Dermis blood vessel endothelial cell (primary cell): Measurements from ENCODE around the gene ANTKMT. TPM values are rescaled to one million over a fixed set of nuclear protein-coding genes. Genes with fewer than 3 reads are reported as not detected.
"Not testable (repeated sequence)": the region's sequence is repeated elsewhere in the genome, so short reads cannot be mapped to it uniquely, and the experiment has no call there.

Experiments used
- DNase-seq: peaks from one replicate; pipeline ENCODE4 v3.0.0; 2010
- total RNA-seq: library from RNA; depleted of rRNA; stranded (reverse); fragments of >200 nt; gene quantifications from 2 replicates; pipeline ENCODE4 v1.2.3, GENCODE V29; 2014

Gene ANTKMT
- total RNA-seq, 1 donor from 2014 or later = 47.5 TPM

DNA sequence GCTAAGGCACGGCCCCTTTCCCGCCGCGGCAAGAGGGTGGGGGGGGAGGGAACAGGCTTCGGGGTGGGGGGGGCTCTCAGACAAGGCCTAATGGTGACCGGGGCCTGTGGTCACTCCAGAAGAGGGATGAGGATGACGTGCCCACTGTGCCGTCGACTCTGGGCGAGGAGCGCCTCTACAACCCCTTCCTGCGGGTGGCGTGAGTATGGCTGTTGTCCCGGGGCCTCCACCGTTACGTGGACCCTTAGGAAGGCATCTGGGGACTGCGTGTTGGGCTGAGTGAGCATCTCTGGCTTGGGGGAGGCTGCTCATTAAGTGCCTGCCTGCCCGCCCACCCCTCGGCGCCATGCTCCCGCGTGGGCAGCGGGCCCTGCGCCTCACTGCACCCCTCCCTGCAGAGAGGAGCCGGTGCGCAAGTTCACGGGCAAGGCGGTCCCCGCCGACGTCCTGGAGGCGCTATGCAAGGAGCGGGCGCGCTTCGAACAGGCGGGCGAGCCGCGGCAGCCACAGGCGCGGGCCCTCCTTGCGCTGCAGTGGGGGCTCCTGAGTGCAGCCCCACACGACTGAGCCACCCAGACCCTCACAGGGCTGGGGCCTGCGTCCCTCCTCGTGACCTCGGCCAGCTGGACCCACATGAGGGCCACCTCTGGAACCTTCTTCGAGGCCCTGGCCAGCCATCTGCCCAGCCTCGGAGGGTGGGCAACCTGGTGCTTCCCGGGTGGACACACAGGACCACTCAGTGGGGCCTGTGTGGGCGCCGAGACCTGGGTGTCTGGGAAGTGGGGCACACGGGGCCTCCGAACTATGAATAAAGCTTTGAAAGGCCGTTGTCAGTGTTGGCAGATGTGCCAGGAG is 8.2 kb downstream of the ANTKMT start:
- DNase-seq = no peak

DNA sequence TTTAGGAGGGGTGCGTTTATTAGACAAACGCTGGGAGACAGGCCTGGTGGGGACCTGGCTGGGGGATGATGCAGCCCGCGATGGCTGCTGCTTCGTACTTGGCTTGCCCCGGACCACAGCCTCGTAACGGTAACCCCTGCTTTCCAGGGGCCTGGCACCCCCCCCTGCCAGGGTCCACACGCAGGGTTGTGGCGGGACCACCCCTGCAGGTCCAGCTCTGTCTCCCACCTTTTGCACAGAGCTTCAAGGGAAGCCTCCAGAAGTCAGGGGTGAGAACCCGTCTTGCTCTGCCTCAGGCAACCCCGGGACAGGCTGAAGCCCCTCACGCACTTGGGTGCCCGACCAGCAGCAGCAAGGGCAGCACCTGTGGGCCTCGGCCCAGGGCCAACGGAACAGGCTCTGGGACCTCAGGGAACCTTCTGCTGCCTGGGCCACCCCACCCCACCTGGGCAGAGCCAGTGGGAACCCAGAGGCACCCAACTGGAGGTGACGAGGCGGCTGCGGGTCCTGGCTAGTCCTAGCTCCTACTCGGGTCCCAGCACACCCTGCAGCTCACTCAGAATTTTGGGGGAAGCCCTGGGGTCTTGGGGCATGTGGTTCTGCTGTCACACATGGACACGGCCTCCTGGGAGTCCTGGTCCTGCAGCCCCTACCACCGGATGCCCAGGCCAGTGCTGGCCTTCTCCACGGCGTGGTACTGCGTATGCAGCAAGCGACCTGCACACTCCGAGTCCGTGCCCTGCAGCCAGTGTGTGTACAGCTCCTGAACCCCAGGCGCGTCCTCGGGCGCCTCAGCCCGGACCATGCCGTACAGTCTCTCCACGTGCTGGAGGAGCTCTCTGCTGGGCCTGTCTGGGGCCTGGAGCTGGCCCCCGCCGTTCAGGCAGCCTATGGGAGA is 9.1 kb downstream of the ANTKMT start:
- DNase-seq = no peak

DNA sequence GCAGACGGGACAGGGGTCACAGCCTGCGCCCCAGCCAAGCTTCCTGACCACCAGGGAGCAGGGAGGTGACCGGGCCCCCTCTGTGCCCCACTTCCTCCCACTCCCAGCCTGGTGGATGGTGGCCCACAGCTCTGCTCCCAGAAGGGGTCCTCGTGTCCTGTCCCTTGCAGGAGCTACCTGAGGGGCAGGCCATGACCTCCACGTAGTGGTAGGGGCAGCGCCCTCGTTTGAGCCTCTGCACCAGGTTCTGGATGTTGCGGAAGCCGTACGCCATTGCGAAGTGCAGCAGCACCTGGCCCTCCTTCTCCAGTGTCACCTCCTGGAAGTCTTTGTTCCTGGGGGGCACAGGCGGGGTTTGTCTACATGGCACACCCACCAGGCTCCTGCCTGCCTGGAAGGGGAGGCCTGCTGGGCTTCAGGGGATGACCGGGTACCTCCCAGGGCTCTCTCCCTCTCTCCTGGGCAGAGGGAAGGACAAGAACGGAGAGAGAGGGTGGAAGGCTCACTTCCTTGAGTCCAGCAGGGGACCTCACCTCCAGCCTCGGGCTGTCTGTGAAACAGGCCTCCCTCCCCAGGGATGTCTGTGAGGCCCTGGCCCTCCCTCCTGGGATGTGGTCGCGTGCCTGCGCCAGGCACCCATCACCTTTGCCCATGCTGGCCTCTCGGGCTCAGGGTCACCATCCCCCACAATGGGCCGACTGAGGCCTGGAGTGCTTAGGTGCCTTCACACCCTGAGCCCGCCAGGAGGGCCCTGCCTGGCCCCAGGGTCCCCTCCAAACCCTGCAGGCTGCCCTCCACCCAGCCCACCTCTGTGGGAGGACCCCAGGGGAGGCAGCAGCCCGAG is 9.9 kb downstream of the ANTKMT start:
- no peak for DNase-seq

DNA sequence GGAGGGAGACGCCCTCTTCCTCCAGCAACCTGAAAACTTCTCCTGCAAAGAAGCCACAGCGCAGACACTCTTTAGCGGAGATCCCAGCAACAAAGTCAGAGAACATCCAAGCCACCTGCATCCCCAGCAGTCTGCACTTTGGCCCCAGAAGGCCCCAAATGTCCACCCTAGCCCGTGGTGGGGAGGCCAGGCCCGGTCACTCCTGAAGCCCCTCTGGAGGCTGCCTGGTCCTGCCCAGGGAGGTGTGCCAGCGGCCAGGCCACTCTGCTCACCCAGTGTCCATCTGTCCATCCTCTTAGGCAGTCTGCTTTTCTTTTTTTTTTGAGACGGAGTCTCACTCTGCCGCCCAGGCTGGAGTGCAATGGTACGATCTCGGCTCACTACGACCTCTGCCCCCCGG is 11.4 kb downstream of the ANTKMT start:
- no peak for DNase-seq

DNA sequence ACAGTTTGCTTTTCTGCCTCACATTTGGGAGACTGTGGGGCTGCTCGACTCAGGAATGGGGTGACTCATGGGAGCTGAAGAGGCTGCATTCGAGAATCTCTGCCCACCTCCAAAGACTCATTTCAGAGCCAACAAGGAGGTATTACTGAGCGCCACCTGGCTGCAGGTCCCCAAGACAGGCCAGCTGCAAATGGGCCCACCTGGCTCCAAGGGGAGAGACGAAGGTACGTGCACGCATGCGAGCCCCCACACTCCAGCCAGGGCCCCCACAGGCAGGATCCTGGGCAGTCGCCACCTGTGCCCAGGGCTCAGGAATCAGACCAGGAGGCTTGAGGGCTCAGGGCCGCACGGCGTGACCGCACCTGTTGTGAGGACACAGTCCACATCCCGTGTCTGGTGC is 12.0 kb downstream of the ANTKMT start:
- no peak for DNase-seq

DNA sequence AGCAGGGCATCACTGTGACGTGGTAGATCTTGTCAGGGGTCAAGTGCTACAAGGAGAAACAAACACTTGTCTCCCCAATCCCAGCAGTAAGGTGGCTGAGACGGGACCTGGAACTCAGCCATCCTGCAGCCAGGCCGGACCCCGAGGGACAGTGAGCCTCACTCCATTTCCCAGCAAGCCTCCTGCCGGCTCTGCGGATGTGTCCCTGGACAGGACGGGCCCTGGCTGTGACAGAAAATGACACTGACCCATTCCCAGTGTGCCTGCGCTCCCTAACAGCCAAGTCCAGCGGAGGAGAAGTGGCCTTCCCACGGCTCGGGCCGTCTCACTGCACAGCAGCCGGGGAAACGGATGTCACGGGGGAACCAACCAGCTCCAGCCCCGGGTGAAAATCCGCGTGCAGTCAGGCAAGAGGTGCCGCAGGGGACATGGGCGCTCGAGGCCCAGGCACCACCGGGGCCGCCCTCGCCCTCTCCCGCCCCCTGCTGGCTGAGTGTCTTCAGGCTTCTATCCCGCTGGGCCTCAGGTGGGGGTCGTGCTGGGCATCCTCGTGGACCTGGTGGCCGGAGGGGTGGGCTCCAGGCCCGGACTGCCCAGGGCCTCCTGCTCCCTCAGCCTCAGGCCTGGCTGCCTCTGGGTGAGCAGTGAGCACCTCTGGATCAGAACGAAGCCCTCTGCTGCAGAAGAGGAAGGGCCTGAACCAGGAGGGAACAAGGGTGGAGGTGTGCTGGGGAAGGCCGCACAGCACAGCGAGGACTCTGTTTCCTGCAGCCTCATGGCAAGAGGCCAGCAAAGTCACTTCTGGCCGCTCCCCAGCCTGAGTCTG is 12.6 kb downstream of the ANTKMT start:
- DNase-seq = no peak

DNA sequence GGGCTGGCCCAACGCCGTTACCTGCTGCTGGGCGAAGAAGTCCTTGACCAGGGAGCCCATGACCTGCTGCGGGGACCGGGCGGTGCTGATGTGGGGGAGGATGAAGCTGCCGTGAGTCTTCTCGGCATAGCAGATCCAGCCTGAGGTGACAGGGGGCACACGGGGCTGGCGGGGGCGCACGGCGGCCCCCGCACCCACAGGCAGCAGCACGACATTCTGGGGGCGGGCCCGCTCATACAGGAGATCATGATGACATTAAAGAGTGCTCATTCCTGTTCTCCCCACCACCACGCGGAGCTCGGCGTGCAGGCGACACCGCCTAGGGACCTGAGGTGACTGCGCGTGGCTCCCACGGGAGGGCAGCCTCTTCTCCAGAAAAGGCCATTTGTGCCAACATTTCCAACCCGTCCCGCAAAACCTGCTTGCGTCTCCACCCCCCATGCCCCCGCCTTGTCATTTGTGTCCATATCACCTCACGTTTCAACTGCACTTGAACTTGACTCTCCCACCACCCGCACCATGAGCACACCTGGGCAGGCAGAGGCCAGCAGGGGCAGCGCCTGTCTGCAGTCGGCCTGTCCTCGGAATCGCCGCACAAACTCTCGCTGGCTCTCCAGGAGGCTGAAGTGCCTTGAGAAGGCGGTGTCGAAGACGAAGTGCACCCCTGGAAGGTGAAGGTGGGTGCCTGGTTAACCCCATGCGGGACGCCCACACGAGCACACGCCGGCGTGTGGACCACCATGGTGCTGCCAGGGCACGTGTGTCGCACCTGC is 13.4 kb downstream of the ANTKMT start:
- DNase-seq = no peak

DNA sequence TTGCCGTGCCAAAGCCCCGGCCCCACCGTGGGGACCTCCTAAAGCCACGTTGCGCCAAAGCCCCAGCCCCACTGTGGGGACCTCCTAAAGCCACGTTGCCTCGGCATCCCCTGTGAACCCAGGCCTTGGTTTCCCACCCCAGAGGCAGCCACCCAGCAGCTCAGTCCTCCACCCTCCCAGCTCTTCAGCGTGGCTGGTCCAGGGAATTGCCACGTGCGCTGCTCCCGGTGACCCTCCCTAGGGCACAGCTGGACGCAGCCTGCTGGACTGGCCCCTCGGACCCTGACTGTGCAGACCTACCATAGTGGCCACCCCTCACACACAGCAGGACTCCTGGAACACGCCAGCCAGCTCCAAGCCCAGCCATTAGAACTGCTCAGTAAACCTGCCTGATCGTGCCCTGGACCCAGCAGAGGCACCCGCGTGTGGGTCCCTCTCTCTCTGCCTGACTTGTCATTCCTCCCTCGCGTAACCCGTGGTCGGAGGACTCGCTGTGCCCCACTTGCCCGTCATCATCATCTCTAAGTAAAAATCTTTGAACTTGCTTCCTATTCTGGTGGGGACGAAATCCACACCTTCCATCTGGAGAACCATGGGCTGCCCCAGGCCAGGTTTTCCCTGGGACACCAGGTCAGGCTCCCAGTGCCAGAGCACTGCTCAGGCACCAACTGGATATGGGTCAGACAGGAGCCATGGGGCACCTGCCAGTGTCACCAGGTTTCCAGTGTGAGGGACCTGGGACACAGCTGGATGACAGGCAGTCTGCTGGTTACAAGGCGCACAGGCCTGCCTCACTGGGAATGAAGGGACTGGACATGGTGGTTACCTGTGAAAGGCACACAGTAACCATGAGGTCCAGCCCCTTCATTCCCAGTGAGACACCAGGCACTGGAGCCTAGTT is 14.3 kb downstream of the ANTKMT start:
- DNase-seq = no peak

DNA sequence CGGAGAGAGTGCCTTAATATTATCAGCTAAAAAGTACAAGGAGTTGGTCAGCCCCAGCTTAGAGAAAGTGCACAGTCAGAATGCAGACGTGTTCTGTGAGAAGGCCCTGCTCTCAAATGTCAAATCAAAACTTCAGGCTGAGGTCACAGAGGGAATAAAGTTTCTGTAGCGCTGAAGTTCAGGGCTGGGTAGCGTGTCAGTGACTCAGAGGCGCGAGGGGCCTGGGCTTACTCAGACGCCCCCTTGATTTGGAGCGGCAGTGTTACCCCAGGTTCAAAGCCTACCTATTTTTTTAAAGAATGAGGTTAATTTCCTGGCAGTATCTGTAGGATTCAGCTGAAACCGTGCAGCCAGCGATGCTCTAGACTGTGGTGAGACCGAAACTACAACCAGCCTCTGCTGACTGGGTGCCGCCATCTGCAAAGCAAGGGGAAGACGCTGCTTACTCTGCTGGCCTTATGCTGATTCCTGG is 15.1 kb downstream of the ANTKMT start:
- DNase-seq = no peak

DNA sequence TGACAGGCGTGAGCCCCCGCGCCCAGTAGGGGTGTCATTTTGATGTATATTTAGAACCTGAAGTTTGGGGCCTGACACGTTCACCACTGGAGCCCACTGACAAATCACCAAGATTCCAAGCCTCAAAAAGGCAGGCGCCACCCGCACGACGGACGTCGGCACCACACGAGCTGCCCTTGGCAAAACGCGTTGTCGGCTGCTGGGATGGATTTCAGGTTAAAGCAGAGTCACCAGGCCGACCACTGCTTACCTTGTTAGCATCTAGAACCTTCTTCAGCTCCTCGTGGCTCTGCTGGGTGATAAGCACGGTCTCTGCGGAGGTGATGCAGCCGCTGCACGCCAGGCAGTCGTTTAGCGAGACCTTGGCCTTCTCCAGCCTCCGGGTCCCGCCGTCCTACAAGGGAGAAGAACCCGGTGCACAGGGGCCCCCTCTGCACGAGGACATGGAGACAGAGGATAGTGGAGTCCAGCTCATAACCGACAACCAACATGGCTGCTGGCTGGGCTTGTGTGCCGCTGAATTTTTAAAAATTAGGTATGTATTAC is 16.1 kb downstream of the ANTKMT start:
- DNase-seq = no peak

DNA sequence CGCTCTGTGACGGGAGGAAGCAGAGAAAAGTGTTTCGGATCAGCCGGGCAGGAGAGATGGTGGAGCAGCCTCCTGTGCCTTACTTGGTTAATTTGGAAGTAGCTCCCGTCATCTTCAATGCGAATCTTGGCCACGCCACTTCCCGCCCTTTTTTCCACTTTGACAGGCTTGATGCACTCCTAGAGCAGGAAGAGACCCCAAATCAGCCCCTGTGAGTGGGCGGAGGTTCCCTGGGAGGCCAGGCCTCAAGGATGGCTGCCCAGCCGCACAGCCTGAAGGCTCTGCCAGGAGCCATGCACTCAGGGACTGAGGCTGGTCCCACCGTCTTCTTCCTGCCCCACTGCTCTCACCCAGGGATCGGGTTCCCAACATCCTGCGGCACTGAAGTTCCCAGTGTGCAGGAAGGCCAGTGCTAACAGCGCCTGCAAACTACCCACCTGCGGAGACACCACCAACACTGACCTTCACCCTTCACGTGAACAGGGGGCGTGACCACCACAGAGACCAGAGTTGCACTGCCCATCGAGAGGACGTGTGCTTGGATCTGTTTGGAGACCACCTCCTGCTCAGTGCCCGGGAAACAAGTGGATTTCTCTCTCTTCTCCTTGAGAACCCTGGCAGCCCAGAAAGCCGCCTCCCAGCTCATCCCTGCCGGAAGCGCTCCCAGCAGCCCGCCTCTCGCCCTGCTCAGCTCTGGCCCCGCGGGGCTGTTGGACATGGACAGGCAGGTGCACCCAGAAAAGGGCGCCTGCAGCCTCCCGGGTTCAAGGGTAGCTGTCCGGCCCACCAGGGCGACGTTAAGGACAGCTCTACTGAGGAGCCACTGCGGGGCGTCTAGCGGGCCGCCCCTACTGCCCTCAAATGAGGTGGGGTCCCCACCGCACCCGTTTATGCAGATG is 18.9 kb downstream of the ANTKMT start:
- DNase-seq = no peak

DNA sequence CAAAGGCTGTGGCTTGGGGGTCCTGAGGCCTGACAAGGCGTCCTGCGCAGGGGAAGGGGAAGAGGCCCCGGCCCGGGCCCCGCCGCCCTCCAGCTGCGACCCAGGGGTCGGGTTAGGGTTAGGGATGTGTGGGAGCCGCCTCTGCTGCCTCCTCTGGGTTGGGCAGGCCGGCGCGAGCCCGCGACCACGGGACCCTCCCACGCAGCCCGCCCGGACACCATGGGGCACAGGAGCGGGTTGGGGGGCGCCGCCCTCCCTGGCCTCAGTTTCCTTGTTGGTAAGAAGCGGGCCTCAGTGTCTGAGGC is 19.5 kb downstream of the ANTKMT start:
- no peak for DNase-seq

DNA sequence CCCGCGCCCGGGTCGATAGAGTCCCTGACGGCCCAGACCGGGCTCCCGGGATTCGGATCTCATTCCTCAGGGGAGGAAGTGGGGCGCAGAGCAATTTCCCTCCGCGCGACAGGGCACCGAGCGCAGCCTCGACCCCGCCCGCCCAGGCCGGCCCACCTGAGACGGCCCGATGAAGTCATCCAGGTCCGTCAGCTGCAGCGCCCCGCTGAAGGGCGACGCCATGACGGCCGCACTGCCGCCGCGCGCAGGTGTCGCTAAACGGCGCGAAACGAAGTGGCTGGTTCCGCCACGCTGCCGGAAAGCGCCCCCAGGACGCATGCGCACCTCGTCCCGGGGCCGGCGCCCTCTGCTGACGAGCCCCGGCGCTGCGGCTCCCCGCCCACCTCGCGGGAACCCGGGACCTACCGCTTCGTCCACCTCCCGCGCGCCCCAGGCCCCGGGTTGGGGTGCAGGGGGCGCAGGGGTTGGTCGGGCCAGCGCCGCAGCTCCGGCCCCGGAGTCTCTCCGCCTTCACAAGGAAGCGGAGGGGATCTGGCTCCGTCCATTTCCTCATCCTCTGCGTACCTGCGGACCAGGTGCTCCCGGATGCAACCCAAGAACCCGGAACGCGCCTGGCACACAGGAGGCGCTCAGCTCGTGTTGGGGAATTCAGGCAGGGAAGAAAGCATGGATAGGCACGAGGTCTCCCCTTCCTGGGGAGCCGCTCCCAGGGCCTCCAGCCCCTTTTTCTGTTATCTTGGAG is 20.0 kb downstream of the ANTKMT start, which contains the start of gene CIAO3:
CIAO3 (minus strand) TSS at position 234 of the 742 bp plus-strand sequence; CDS start at position 222, 12 bp downstream.
- peak; percentile 94 for DNase-seq

DNA sequence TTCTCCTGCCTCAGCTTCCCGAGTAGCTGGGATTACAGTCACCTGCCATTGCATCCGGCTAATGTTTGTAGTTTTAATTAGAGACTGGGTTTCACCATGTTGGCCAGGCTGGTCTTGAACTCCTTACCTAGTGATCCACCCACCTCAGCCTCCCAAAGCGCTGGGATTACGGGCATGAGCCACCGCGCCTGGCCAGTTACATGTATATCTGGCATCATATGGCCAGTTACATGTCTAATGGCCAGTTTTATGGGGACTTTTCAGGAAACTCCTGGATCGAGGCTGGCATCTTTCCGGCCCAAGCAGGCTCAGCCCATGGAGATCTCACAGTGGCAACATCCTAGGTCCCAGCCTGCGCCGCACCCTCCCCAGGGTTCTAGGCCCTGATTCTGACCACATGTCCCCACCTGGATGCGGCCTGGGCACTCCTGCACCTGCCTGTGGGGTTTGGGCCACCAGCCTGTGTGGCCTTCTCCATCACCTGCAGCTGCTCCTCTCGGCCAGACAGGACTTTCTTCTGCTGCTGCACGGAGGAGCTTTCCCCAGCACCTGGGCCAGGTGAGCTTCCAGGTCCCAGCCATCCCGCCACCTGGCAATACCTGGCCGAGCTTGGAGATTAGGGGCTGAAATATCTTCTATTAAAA is 21.2 kb downstream of the ANTKMT start:
- no peak for DNase-seq

DNA sequence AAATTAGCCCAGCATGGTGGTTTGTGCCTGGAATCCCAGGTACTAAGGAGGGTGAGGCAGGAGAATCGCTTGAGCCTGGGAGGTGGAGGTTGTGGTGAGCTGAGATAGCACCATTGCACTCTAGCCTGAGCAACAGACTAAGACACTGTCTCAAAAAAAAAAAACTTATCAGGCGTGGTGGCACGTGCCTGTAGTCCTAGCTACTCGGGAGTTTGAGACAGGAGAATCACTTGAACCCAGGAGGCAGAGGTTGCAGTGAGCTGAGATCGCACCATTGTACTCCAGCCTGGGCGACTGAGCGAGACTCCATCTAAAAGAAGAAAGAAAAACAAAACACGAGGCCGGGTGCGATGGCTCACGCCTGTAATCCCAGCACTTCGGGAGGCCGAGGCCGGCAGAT is 21.9 kb downstream of the ANTKMT start:
- not testable (repeated sequence) for DNase-seq

DNA sequence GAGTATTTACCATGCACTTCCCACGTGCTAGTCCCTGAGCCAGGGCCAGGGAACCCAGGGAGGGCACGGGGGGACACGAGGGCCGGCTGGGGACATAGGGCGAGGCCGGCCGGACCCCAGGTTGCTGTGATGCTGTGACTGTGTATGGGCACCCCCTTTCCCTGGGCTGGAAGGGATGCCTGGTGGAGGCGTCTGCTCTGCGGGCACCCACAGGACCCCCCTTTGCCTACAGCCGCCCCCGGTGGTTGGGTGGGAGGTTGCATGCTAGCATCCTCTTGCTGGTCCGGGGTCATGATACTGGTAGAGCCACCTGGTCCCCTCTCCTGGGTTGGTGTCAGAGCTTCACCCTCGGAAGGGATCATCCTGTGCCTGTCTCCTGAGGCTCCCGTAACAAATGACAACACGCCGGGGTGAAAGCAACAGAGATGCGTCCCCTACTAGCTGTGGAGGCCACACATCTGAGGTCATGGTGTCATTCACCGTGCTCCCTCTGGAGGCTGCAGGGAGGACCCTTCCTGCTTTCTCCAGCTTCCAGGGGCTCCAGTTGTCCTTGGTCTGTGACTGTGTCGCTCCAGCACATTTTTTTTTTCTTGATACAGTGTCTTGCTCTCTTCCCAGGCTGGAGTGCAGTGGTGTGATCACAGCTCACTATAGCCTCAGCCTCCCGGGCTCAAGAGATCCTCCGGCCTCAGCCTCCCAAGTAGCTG is 23.0 kb downstream of the ANTKMT start:
- no peak for DNase-seq

DNA sequence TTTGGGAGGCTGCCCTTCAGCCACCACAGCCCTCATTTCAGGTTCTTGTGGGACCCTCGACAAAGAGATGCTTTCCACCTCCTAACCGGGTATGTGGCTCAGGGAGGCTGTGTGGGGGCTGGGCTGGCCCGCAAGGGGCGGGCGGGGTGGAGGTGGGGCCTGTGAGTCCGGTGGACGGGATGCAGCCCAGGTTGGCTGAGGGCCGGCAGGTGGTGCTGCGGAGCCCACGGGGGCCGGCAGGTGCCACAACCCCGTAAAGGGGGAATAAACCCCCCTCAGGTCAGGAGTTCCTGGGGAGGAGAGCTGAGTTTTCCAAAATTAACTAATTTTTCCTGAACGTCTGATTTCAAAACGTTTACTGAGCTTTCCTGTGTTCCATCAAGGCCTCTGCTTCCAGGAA is 24.8 kb downstream of the ANTKMT start:
- peak; percentile 20 for DNase-seq
